HEK293 (cell line): ENCODE data around the gene PPP3CA.
A peak's percentile ranks its signal among the peaks of the same experiment; 100 is the strongest.

Source experiments
- CTCF ChIA-PET: fragments of 350-600 bp; formaldehyde crosslinking; extraction: SDS; loops from one replicate; lab custom pipeline; 2021; ENCODE audit warnings: antibody characterized with exemption; lab: Yijun Ruan, JAX
- POLR2A ChIA-PET: fragments of 300-600 bp; formaldehyde crosslinking; extraction: SDS; loops from one replicate; lab custom pipeline; 2020; ENCODE audit warnings: antibody characterized with exemption, inconsistent platforms; lab: Yijun Ruan, JAX
- H3K27ac ChIP-seq: fragments of 200-500 bp; sonication (Bioruptor generic); 2 replicates; pipeline ENCODE4 v1.5.1; 2014; ENCODE audit warnings: low read depth, low read length, control low read depth, inconsistent platforms; ENCODE audit errors: extremely low read depth
- H3K36me3 ChIP-seq, 2 experiments: fragments of 200-500 bp in 1 of 2; sonication (Bioruptor generic) in 1 of 2; 1 replicate in 1 of 2; 2 replicates in 1 of 2; pipeline ENCODE4 v1.5.1; 2014 to 2017; ENCODE audit warnings: inconsistent platforms in 2 of 2, low read length in 2 of 2; ENCODE audit not compliant: control insufficient read depth in 2 of 2, insufficient read depth in 1 of 2
- H3K4me1 ChIP-seq: fragments of 200-500 bp; sonication (Bioruptor generic); 2 replicates; pipeline ENCODE4 v1.5.1; 2014; ENCODE audit warnings: mild to moderate bottlenecking, low read length, inconsistent platforms; ENCODE audit not compliant: control insufficient read depth, insufficient read depth
- H3K4me3 ChIP-seq: 2 replicates; pipeline ENCODE4 v1.5.1; 2011; ENCODE audit warnings: low read depth, mild to moderate bottlenecking, control low read depth, low read length, moderate library complexity
- H3K9me3 ChIP-seq: fragments of 200-500 bp; sonication (Bioruptor generic); 2 replicates; pipeline ENCODE4 v1.5.1; 2014; ENCODE audit warnings: low read depth, low read length, inconsistent platforms; ENCODE audit not compliant: control insufficient read depth, insufficient read depth
- EGR2 ChIP-seq: fragments of 450-650 bp; formaldehyde crosslinking; IDR thresholded peaks from 2 replicates; pipeline ENCODE4 v1.5.1; 2016; ENCODE audit warnings: low read depth, missing biosample characterization, missing genetic modification characterization
- HIC1 ChIP-seq: fragments of 450-650 bp; formaldehyde crosslinking; IDR thresholded peaks from 2 replicates; pipeline ENCODE4 v1.5.1; 2016; ENCODE audit warnings: missing biosample characterization, missing genetic modification characterization
- HOXC10 ChIP-seq: sonication (generic); formaldehyde crosslinking; IDR thresholded peaks from 2 replicates; pipeline ENCODE4 v1.8.1; 2023; ENCODE audit warnings: mild to moderate bottlenecking, missing genetic modification reagents
- KLF10 ChIP-seq: fragments of 450-650 bp; IDR thresholded peaks from 2 replicates; pipeline ENCODE4 v1.5.1; 2018; ENCODE audit warnings: missing biosample characterization, mild to moderate bottlenecking, missing genetic modification characterization
- OVOL3 ChIP-seq: fragments of 450-650 bp; formaldehyde crosslinking; IDR thresholded peaks from 2 replicates; pipeline ENCODE4 v1.5.1; 2016; ENCODE audit warnings: missing biosample characterization, missing genetic modification characterization
- RBAK ChIP-seq: fragments of 450-650 bp; formaldehyde crosslinking; IDR thresholded peaks from 2 replicates; pipeline ENCODE4 v1.5.1; 2016; ENCODE audit warnings: missing biosample characterization, missing genetic modification characterization
- SP3 ChIP-seq: fragments of 450-650 bp; formaldehyde crosslinking; IDR thresholded peaks from 2 replicates; pipeline ENCODE4 v1.5.1; 2016; ENCODE audit warnings: missing biosample characterization, missing genetic modification characterization
- TRIM28 ChIP-seq: IDR thresholded peaks from 2 replicates; pipeline ENCODE4 v1.6.1; 2011; ENCODE audit warnings: low read length, control low read depth, borderline replicate concordance
- ZFHX2 ChIP-seq: fragments of 450-650 bp; formaldehyde crosslinking; conservative IDR thresholded peaks from 2 replicates; pipeline ENCODE4 v1.5.1; 2016; ENCODE audit warnings: missing biosample characterization, missing genetic modification characterization
- ZFP41 ChIP-seq: fragments of 450-650 bp; formaldehyde crosslinking; IDR thresholded peaks from 2 replicates; pipeline ENCODE4 v1.5.1; 2016; ENCODE audit warnings: missing biosample characterization, missing genetic modification characterization, borderline replicate concordance
- ZFP69B ChIP-seq: fragments of 450-650 bp; formaldehyde crosslinking; IDR thresholded peaks from 2 replicates; pipeline ENCODE4 v1.5.1; 2016; ENCODE audit warnings: missing biosample characterization, missing genetic modification characterization
- ZNF114 ChIP-seq: fragments of 450-650 bp; formaldehyde crosslinking; IDR thresholded peaks from 2 replicates; pipeline ENCODE4 v1.5.0; 2017; ENCODE audit warnings: missing biosample characterization, missing genetic modification characterization
- ZNF138 ChIP-seq: fragments of 450-650 bp; formaldehyde crosslinking; IDR thresholded peaks from 2 replicates; pipeline ENCODE4 v1.5.1; 2016; ENCODE audit warnings: missing biosample characterization, missing genetic modification characterization, borderline replicate concordance
- ZNF155 ChIP-seq: fragments of 450-650 bp; formaldehyde crosslinking; IDR thresholded peaks from 2 replicates; pipeline ENCODE4 v1.5.1; 2016; ENCODE audit warnings: missing biosample characterization, missing genetic modification characterization
- ZNF274 ChIP-seq, 2 experiments: fragments of 200-500 bp in 1 of 2; fragments of 450-650 bp in 1 of 2; sonication (Bioruptor generic) in 1 of 2; formaldehyde crosslinking in 1 of 2; IDR thresholded peaks; 2 replicates each; pipeline versions ENCODE4 v1.5.1 to v1.6.1; 2014 to 2016; ENCODE audit warnings: borderline replicate concordance in 1 of 2, inconsistent platforms in 1 of 2, low read length in 1 of 2, missing biosample characterization in 1 of 2, missing genetic modification characterization in 1 of 2
- ZNF335 ChIP-seq: fragments of 450-650 bp; formaldehyde crosslinking; conservative IDR thresholded peaks from 2 replicates; pipeline ENCODE4 v1.5.1; 2016; ENCODE audit warnings: missing biosample characterization, missing genetic modification characterization
- ZNF394 ChIP-seq: fragments of 450-650 bp; formaldehyde crosslinking; IDR thresholded peaks from 2 replicates; pipeline ENCODE4 v1.5.1; 2016; ENCODE audit warnings: missing biosample characterization, missing genetic modification characterization, mild to moderate bottlenecking, moderate library complexity, borderline replicate concordance
- ZNF433 ChIP-seq: fragments of 450-650 bp; formaldehyde crosslinking; IDR thresholded peaks from 2 replicates; pipeline ENCODE4 v1.5.1; 2016; ENCODE audit warnings: missing biosample characterization, missing genetic modification characterization, low read depth
- ZNF510 ChIP-seq: fragments of 450-650 bp; formaldehyde crosslinking; IDR thresholded peaks from 2 replicates; pipeline ENCODE4 v1.5.1; 2018; ENCODE audit warnings: mild to moderate bottlenecking, missing genetic modification characterization, missing biosample characterization; ENCODE audit not compliant: insufficient replicate concordance
- ZNF548 ChIP-seq: fragments of 450-650 bp; formaldehyde crosslinking; IDR thresholded peaks from 2 replicates; pipeline ENCODE4 v1.5.1; 2016; ENCODE audit warnings: missing biosample characterization, missing genetic modification characterization
- ZNF621 ChIP-seq: fragments of 450-650 bp; formaldehyde crosslinking; IDR thresholded peaks from 2 replicates; pipeline ENCODE4 v1.5.1; 2017; ENCODE audit warnings: missing biosample characterization, missing genetic modification characterization

Gene PPP3CA

GRCh38 chr4:101147283-101147682 lies 200.0 kb downstream of the PPP3CA start:
- no peak for TF ChIP-seq ZNF394 (tag by site-specific recombination)
- no peak for TF ChIP-seq ZNF335 (tag by site-specific recombination)
- no peak for TF ChIP-seq ZNF155
- TF ChIP-seq ZNF138, result no peak
- no peak for TF ChIP-seq ZNF114 (tag by site-specific recombination)
- no peak for TF ChIP-seq SP3 (tag by site-specific recombination)
- no peak for TF ChIP-seq RBAK (tag by site-specific recombination)
- no peak for TF ChIP-seq HIC1 (tag by site-specific recombination)
- no peak for TF ChIP-seq ZFP41 (tag by site-specific recombination)
- no peak for TF ChIP-seq ZNF621 (tag by site-specific recombination)
- no peak for TF ChIP-seq ZNF274 (IDR thresholded peaks at IDR 0.05; ENCODE audit: low read length)
- TF ChIP-seq ZNF274 (tag by site-specific recombination; IDR thresholded peaks at IDR 0.05; ENCODE audit: borderline replicate concordance), result no peak
- TF ChIP-seq ZNF510, result no peak
- TF ChIP-seq, all 188 proteins: peak for 0
- Histone ChIP-seq H3K9me3 (no peaks in the 10 kb centered on the region), H3K36me3 (no peaks in the 10 kb centered on the region), H3K27ac (no peak overlapping the region), H3K4me1 (no peaks in the 10 kb centered on the region), H3K4me3 (no peak overlapping the region)
- ChIA-PET CTCF (interaction anchor here (0.6 kb wide), 1 partner anchor 131 kb away, joined by 3 read pairs; no protein-coding TSS in a partner anchor), POLR2A (no interaction called here)

GRCh38 chr4:101145021-101145420 lies 202.3 kb downstream of the PPP3CA start:
- Histone ChIP-seq H3K27ac (no peak overlapping the region), H3K4me1 (no peaks in the 10 kb centered on the region), H3K4me3 (no peak overlapping the region), H3K36me3 (no peaks in the 10 kb centered on the region), H3K9me3 (no peaks in the 10 kb centered on the region)
- TF ChIP-seq ZNF433 (tag by site-specific recombination) (no peak), HOXC10 (CRISPR knock-in tag) (no peak), ZFP69B (tag by site-specific recombination) (no peak), KLF10 (tag by site-specific recombination) (no peak), OVOL3 (tag by site-specific recombination) (no peak), ZFHX2 (tag by site-specific recombination) (no peak)
- ChIA-PET POLR2A (no interaction called here), CTCF (no interaction called here)

GRCh38 chr4:101142259-101142658 lies 205.1 kb downstream of the PPP3CA start:
- H3K9me3 ChIP-seq, result no peaks in the 10 kb centered on the region
- ChIA-PET POLR2A (no interaction called here), CTCF (no interaction called here)
- H3K4me1 ChIP-seq, result peaks cover 2% of the 10 kb centered on the region; the same call in 1 of the 2 replicates
- H3K36me3 ChIP-seq, result no peaks in the 10 kb centered on the region
- TF ChIP-seq TRIM28, result no peak
- TF ChIP-seq ZNF548 (tag by site-specific recombination), result no peak
- peak; percentile 31; the same call in 1 of the 2 replicates for TF ChIP-seq EGR2 (tag by site-specific recombination)
- TF ChIP-seq, all 188 proteins: peak for 1
- no peak overlapping the region for H3K4me3 ChIP-seq
- no peak overlapping the region for H3K27ac ChIP-seq
